ENCODE data around the gene OR51I1. TPM values are rescaled to one million over a fixed set of nuclear protein-coding genes. Genes with fewer than 3 reads are reported as not detected.
A peak's percentile ranks its signal among the peaks of the same experiment; 100 is the strongest.

OR51I1 gene
- total and polyA plus RNA-seq, 10 of the 15 experiments (the other 5 are each of a cell fraction or from before 2014, with no cell fraction given) = 0.10 to 0.11 TPM; not detected in 8

DNA sequence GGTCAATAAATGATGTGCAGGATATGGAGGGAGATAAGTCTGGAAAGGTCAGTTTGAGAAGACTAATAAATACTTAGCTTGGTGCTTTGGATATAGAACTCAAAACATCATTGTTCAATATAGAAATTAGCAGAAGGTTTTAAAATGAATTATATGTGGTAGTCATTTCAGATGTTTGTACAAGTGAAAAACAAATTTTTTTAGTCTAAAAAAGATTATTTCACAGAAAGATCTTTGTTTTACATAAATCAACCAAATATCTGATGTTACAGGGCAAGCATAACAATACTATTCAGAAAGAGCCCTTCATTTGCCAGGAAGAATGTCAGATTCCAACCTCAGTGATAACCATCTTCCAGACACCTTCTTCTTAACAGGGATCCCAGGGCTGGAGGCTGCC lies 47.1 kb upstream of the OR51I1 start, which contains the start of gene OR52D1:
Gene OR52D1, plus strand, starts transcription at position 301 of the 400 bp plus-strand sequence. Its CDS starts 22 bp downstream, at position 323.
- Histone ChIP-seq H3K9ac (ENCODE audit: control insufficient read depth, insufficient read depth, low read length) (no peak within 1 kb of the TSS), H3K79me2 (ENCODE audit: control insufficient read depth, insufficient read depth, low read length) (no peaks in the 10 kb centered on the region), H3K27ac (ENCODE audit: control insufficient read depth, insufficient read depth) (no peak within 1 kb of the TSS), H3K36me3 (ENCODE audit: control insufficient read depth in 2 of 2, insufficient read depth in 2 of 2, low read length in 1 of 2) (no peaks in the 10 kb centered on the region), H3K4me3 (no peak within 1 kb of the TSS), H3K4me1 (ENCODE audit: control insufficient read depth, insufficient read depth, low read length) (no peaks in the 10 kb centered on the region), H3K27me3 (replicated peaks in 1 of 2; ENCODE audit: control insufficient read depth in 2 of 2, insufficient read depth in 2 of 2, low read length in 1 of 2) (no peaks in the 10 kb centered on the region; a peak in 1 of 4 replicates), H4K20me1 (ENCODE audit: control insufficient read depth, insufficient read depth) (no peaks in the 10 kb centered on the region), H2AFZ (ENCODE audit: control insufficient read depth, low read depth, low read length) (no peak within 1 kb of the TSS), H3K9me3 (replicated peaks; ENCODE audit: control insufficient read depth, insufficient read depth, low read length) (no peaks in the 10 kb centered on the region), H3K4me2 (ENCODE audit: control insufficient read depth, insufficient read depth) (no peak within 1 kb of the TSS)
- ChIA-PET RAD21 (ENCODE audit: unreplicated experiment) (no interaction called here), POLR2A (no interaction called here), SMC1A (ENCODE audit: uncharacterized antibody, unreplicated experiment) (no interaction called here), CTCF (no interaction called here)
- DNase-seq (ENCODE audit: low read depth, low spot score) (no peak), FAIRE-seq (no peak), ATAC-seq (no peak)
- intact Hi-C loops (cut with micrococcal nuclease; ENCODE audit: unreplicated experiment) = no loop called here
- no peak for TF ChIP-seq TBL1XR1 (IDR thresholded peaks at IDR 0.05; ENCODE audit: low read depth, low read length)
- TF ChIP-seq NR2F1 (conservative IDR thresholded peaks at IDR 0.05) = no peak
- TF ChIP-seq FOXM1 (IDR thresholded peaks at IDR 0.05; ENCODE audit: low read depth, low read length) = no peak
- TF ChIP-seq RELA (IDR thresholded peaks at IDR 0.05; ENCODE audit: borderline replicate concordance, partially characterized antibody) = no peak
- TF ChIP-seq GATAD2B (conservative IDR thresholded peaks at IDR 0.05; ENCODE audit: low read depth) = no peak
- in situ Hi-C loops (cut with MboI) = no loop called here
- BruUV-seq (replicated peaks) = no TSS peak

DNA sequence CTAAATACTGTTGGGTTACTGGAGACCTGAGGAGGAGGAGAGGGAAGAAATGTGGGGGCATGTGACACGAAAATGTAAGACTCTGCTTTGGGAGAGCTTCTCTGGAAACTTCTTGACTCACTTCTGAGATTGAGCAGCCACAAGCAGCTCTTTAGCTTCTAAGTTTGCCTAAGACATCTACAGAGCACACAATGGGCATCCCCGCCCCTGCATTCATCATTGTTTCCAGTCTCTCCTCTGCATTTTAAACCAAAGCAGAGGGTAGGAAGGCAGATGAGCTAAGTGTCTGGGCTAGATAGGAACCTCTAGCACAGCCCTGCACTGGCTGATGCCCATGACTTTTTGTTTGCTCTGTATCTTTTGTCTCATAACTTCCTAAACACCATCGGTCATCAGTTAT lies 45.1 kb upstream of the OR51I1 start:
- no peaks in the 10 kb centered on the region for H4K20me1 ChIP-seq (ENCODE audit: control insufficient read depth, insufficient read depth)
- intact Hi-C loops (cut with micrococcal nuclease; ENCODE audit: unreplicated experiment) = no loop called here
- TF ChIP-seq, protein P1, sequence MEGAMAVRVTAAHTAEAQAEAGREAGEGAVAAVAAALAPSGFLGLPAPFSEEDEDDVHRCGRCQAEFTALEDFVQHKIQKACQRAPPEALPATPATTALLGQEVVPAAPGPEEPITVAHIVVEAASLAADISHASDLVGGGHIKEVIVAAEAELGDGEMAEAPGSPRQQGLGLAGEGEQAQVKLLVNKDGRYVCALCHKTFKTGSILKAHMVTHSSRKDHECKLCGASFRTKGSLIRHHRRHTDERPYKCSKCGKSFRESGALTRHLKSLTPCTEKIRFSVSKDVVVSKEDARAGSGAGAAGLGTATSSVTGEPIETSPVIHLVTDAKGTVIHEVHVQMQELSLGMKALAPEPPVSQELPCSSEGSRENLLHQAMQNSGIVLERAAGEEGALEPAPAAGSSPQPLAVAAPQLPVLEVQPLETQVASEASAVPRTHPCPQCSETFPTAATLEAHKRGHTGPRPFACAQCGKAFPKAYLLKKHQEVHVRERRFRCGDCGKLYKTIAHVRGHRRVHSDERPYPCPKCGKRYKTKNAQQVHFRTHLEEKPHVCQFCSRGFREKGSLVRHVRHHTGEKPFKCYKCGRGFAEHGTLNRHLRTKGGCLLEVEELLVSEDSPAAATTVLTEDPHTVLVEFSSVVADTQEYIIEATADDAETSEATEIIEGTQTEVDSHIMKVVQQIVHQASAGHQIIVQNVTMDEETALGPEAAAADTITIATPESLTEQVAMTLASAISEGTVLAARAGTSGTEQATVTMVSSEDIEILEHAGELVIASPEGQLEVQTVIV (IDR thresholded peaks at IDR 0.05; ENCODE audit: borderline replicate concordance, partially characterized antibody) = no peak
- TF ChIP-seq ZNF384 (IDR thresholded peaks at IDR 0.05; ENCODE audit: borderline replicate concordance, low read depth, low read length) (no peak), POU2F2 (IDR thresholded peaks at IDR 0.05; ENCODE audit: borderline replicate concordance, low read depth, low read length) (no peak), SMARCA5 (IDR thresholded peaks at IDR 0.05) (no peak), STAT3 (IDR thresholded peaks at IDR 0.05; ENCODE audit: low read depth, low read length) (no peak), ZZZ3 (IDR thresholded peaks at IDR 0.05; ENCODE audit: control insufficient read depth, insufficient read length, low read depth) (no peak), EZH2 (IDR thresholded peaks at IDR 0.05; ENCODE audit: borderline replicate concordance, control insufficient read depth, low read depth, low read length) (no peak), BACH1 (IDR thresholded peaks at IDR 0.05; ENCODE audit: borderline replicate concordance) (no peak), CREB1 (IDR thresholded peaks at IDR 0.05; ENCODE audit: low read depth) (no peak), TARDBP (IDR thresholded peaks at IDR 0.05; ENCODE audit: borderline replicate concordance) (no peak), SRF (IDR thresholded peaks at IDR 0.05; ENCODE audit: low read depth in 2 of 2, low read length in 2 of 2) (no peak)
- SMC1A ChIA-PET (ENCODE audit: uncharacterized antibody, unreplicated experiment) = interaction anchor here (0.8 to 1.2 kb wide), 3 partner anchors 14 to 20 kb away, joined by 3 to 4 read pairs (median 4); no protein-coding TSS in a partner anchor
- no peaks in the 10 kb centered on the region for H3K4me1 ChIP-seq (ENCODE audit: control insufficient read depth, insufficient read depth, low read length)
- H3K4me3 ChIP-seq = no peak overlapping the region
- DNase-seq (ENCODE audit: low read depth, low spot score) (no peak), ATAC-seq (peak; percentile 59), FAIRE-seq (no peak)
- BruUV-seq (replicated peaks) = no TSS peak
- H3K36me3 ChIP-seq (ENCODE audit: control insufficient read depth in 2 of 2, insufficient read depth in 2 of 2, low read length in 1 of 2) = no peaks in the 10 kb centered on the region
- RAD21 ChIA-PET (ENCODE audit: unreplicated experiment) = interaction anchor here (0.9 to 1.3 kb wide), 2 partner anchors 14 to 18 kb away, joined by 3 to 4 read pairs; no protein-coding TSS in a partner anchor
- no peak overlapping the region for H2AFZ ChIP-seq (ENCODE audit: control insufficient read depth, low read depth, low read length)
- H3K27me3 ChIP-seq (replicated peaks in 1 of 2; ENCODE audit: control insufficient read depth in 2 of 2, insufficient read depth in 2 of 2, low read length in 1 of 2) = no peaks in the 10 kb centered on the region; a peak in 1 of 4 replicates
- in situ Hi-C loops (cut with MboI) = no loop called here
- H3K9me3 ChIP-seq (replicated peaks; ENCODE audit: control insufficient read depth, insufficient read depth, low read length) = no peaks in the 10 kb centered on the region
- no peak overlapping the region for H3K9ac ChIP-seq (ENCODE audit: control insufficient read depth, insufficient read depth, low read length)
- WGBS (ENCODE audit: insufficient coverage, insufficient replicate concordance, low lambda C conversion rate, missing lambda C conversion rate) = 13% methylated on average over 3 of the region's 3 CpGs
- H3K4me2 ChIP-seq (ENCODE audit: control insufficient read depth, insufficient read depth) = no peak overlapping the region
- CTCF ChIA-PET = interaction anchor here (1.4 kb wide), 1 partner anchor 10 kb away, joined by 4 read pairs; no protein-coding TSS in a partner anchor
- H3K27ac ChIP-seq (ENCODE audit: control insufficient read depth, insufficient read depth) = no peak overlapping the region
- H3K79me2 ChIP-seq (ENCODE audit: control insufficient read depth, insufficient read depth, low read length) = no peaks in the 10 kb centered on the region
- POLR2A ChIA-PET = interaction anchor here (0.5 kb wide), 1 partner anchor 61 kb away, joined by 3 read pairs; no protein-coding TSS in a partner anchor

All from GM12878 (cell line).